A549 (cell line): ENCODE measurements around the gene TUBB2A.

Experiments
- CTCF ChIP-seq: fragments of >200 bp; sonication (Bioruptor Twin); formaldehyde crosslinking; IDR thresholded peaks from 3 replicates; pipeline ENCODE4 v1.5.1; 2016
- HDAC2 ChIP-seq: fragments of 200-600 bp; sonication (generic); IDR thresholded peaks from 2 replicates; pipeline ENCODE4 v1.6.1; 2016
- HOXB5 ChIP-seq: fragments of 250-450 bp; sonication (Bioruptor Pico); IDR thresholded peaks from 2 replicates; pipeline ENCODE4 v1.5.0; 2020; ENCODE audit warnings: mild to moderate bottlenecking, moderate library complexity
- POLR2A ChIP-seq: IDR thresholded peaks from 2 replicates; pipeline ENCODE4 v1.6.1; 2012; ENCODE audit warnings: mild to moderate bottlenecking, low read length
- REST ChIP-seq: fragments of 200-600 bp; sonication (generic); IDR thresholded peaks from 2 replicates; pipeline ENCODE4 v1.6.1; 2016; ENCODE audit warnings: antibody characterized with exemption, mild to moderate bottlenecking, moderate library complexity

- no peak for TF ChIP-seq CTCF
- no peak for TF ChIP-seq POLR2A
- no peak for TF ChIP-seq HDAC2
- no peak for TF ChIP-seq REST
- TF ChIP-seq HOXB5 (CRISPR knock-in tag) = no peak
These were observed 20.1 kb downstream of the TUBB2A start for GRCh38 chr6:3137057-3137777.
